Measurements from ENCODE around the gene LRRC25. TPM values are rescaled to one million over a fixed set of nuclear protein-coding genes. Genes with fewer than 3 reads are reported as not detected.
"Not testable (repeated sequence)": the region's sequence is repeated elsewhere in the genome, so short reads cannot be mapped to it uniquely, and the experiment has no call there.

The LRRC25 gene
- total and polyA plus RNA-seq, 2 experiments from 2014 or later = 0.36 TPM; not detected in 1

DNA sequence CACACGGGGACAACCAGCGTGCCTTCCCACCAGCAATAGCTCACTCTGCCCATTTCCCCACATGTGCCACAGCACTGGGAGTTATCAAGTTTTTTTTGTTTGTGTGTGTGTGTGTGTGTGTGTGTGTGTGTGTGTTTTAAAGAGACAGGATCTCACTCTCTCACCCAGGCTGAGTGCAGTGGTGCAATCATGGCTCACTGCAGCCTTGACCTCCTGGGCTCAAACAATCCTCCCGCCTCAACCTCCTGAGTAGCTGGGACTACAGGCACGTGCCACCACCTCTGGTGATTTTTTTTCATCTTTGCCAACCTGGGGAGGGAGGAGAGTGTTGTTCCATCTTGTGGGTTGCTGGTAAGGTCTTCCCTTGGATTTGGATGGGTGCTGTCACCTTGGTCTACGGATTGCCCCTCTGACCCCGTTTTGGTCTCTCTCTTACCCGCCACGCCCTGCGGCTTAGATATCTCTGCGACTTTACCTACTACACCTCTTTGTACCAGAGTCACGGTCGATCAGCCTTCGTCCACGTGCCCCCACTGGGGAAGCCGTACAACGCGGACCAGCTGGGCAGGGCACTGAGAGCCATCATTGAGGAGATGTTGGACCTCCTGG is 34.4 kb downstream of the LRRC25 start:
- H3K4me2 ChIP-seq = no peak overlapping the region
- no peaks in the 10 kb centered on the region for H4K20me1 ChIP-seq (ENCODE audit: insufficient read depth, poor library complexity, severe bottlenecking)
- H3K79me2 ChIP-seq = peaks cover 4% of the 10 kb centered on the region
- WGBS (ENCODE audit: low lambda C conversion rate, missing lambda C conversion rate) = 97% methylated on average over 17 of the region's 17 CpGs
- peaks cover 23% of the 10 kb centered on the region for H3K4me1 ChIP-seq (ENCODE audit: insufficient read depth)
- no peak overlapping the region for H2AFZ ChIP-seq
- H3K9me3 ChIP-seq (ENCODE audit: low read depth) = no peaks in the 10 kb centered on the region
- DNase-seq (ENCODE audit: low spot score) = no peak
- H3K4me3 ChIP-seq = no peak overlapping the region
- H3K27ac ChIP-seq = peak overlapping the region; percentile 98
- no peaks in the 10 kb centered on the region for H3K36me3 ChIP-seq (replicated peaks; ENCODE audit: insufficient read depth, low read depth)
- no peak for TF ChIP-seq EZH2 (IDR thresholded peaks at IDR 0.05; ENCODE audit: borderline replicate concordance)
- no peak for TF ChIP-seq EZH2phosphoT487 (IDR thresholded peaks at IDR 0.05; ENCODE audit: low read depth, severe bottlenecking, unreplicated experiment)
- no peaks in the 10 kb centered on the region for H3K9me2 ChIP-seq (replicated peaks; ENCODE audit: insufficient read depth)
- H3K27me3 ChIP-seq = no peaks in the 10 kb centered on the region

DNA sequence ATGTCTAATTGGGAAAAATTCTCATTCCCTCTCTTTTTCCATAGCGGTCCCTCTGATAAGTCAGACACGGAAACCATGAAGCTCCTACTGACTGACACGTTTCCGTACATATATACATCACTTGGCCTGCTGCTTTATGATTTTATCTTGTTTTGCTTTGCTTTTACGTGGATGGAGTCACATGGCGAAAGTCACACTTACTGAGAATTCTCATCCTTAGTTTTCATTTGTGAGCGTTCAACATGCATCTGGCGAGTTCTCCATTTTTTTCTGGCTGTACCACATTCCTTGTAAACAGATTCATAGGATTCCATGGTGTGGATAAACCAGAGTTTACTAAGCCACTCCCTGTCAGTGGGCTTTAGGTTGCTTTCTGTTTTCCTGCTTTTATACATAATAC is 35.8 kb downstream of the LRRC25 start:
- H3K4me2 ChIP-seq = no peak overlapping the region
- H2AFZ ChIP-seq = no peak overlapping the region
- TF ChIP-seq, protein P1, sequence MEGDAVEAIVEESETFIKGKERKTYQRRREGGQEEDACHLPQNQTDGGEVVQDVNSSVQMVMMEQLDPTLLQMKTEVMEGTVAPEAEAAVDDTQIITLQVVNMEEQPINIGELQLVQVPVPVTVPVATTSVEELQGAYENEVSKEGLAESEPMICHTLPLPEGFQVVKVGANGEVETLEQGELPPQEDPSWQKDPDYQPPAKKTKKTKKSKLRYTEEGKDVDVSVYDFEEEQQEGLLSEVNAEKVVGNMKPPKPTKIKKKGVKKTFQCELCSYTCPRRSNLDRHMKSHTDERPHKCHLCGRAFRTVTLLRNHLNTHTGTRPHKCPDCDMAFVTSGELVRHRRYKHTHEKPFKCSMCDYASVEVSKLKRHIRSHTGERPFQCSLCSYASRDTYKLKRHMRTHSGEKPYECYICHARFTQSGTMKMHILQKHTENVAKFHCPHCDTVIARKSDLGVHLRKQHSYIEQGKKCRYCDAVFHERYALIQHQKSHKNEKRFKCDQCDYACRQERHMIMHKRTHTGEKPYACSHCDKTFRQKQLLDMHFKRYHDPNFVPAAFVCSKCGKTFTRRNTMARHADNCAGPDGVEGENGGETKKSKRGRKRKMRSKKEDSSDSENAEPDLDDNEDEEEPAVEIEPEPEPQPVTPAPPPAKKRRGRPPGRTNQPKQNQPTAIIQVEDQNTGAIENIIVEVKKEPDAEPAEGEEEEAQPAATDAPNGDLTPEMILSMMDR (IDR thresholded peaks at IDR 0.05; ENCODE audit: poor library complexity) = no peak
- no peak for TF ChIP-seq EZH2 (IDR thresholded peaks at IDR 0.05; ENCODE audit: borderline replicate concordance)
- no peak for TF ChIP-seq EZH2phosphoT487 (IDR thresholded peaks at IDR 0.05; ENCODE audit: low read depth, severe bottlenecking, unreplicated experiment)
- 88% methylated on average over 8 of the region's 8 CpGs for WGBS (ENCODE audit: low lambda C conversion rate, missing lambda C conversion rate)
- H3K36me3 ChIP-seq (replicated peaks; ENCODE audit: insufficient read depth, low read depth) = peaks cover 3% of the 10 kb centered on the region
- H3K9me3 ChIP-seq (ENCODE audit: low read depth) = no peaks in the 10 kb centered on the region
- H3K4me1 ChIP-seq (ENCODE audit: insufficient read depth) = peaks cover 23% of the 10 kb centered on the region
- peaks cover 4% of the 10 kb centered on the region for H3K79me2 ChIP-seq
- H3K9me2 ChIP-seq (replicated peaks; ENCODE audit: insufficient read depth) = no peaks in the 10 kb centered on the region
- H3K27me3 ChIP-seq = no peaks in the 10 kb centered on the region
- no peak for DNase-seq (ENCODE audit: low spot score)
- no peak overlapping the region for H3K4me3 ChIP-seq
- peak overlapping the region; percentile 98 for H3K27ac ChIP-seq
- H4K20me1 ChIP-seq (ENCODE audit: insufficient read depth, poor library complexity, severe bottlenecking) = no peaks in the 10 kb centered on the region

DNA sequence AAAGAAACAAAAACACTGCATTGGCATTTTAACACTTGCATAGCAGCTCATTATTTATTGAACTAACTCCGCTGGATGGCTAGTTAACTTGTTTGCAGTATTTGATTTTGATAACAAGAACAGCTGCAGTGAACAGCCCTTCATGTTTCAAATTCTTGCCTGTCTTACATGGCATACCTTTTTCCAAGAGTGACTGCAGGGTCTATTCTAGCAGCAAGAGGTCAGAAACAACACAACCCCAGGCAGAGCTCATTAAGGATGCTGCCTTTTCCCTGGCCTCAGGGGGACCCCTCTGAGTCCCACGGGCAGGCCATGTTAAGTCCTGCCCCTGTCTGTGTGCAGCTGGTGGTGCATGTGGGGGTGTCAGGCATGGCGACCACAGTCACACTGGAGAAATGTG is 40.4 kb downstream of the LRRC25 start:
- H2AFZ ChIP-seq = no peak overlapping the region
- TF ChIP-seq, protein P1 (IDR thresholded peaks at IDR 0.05; ENCODE audit: poor library complexity) = no peak
- TF ChIP-seq EZH2 (IDR thresholded peaks at IDR 0.05; ENCODE audit: borderline replicate concordance) = no peak
- no peak for TF ChIP-seq EZH2phosphoT487 (IDR thresholded peaks at IDR 0.05; ENCODE audit: low read depth, severe bottlenecking, unreplicated experiment)
- no peaks in the 10 kb centered on the region for H3K9me3 ChIP-seq (ENCODE audit: low read depth)
- H3K36me3 ChIP-seq (replicated peaks; ENCODE audit: insufficient read depth, low read depth) = peaks cover 3% of the 10 kb centered on the region
- 93% methylated on average over 3 of the region's 3 CpGs for WGBS (ENCODE audit: low lambda C conversion rate, missing lambda C conversion rate)
- no peaks in the 10 kb centered on the region for H3K4me1 ChIP-seq (ENCODE audit: insufficient read depth)
- H3K27ac ChIP-seq = no peak overlapping the region
- H3K4me2 ChIP-seq = no peak overlapping the region
- no peaks in the 10 kb centered on the region for H3K79me2 ChIP-seq
- no peak overlapping the region for H3K4me3 ChIP-seq
- H3K27me3 ChIP-seq = no peaks in the 10 kb centered on the region
- H4K20me1 ChIP-seq (ENCODE audit: insufficient read depth, poor library complexity, severe bottlenecking) = no peaks in the 10 kb centered on the region
- no peak for DNase-seq (ENCODE audit: low spot score)
- no peaks in the 10 kb centered on the region for H3K9me2 ChIP-seq (replicated peaks; ENCODE audit: insufficient read depth)

DNA sequence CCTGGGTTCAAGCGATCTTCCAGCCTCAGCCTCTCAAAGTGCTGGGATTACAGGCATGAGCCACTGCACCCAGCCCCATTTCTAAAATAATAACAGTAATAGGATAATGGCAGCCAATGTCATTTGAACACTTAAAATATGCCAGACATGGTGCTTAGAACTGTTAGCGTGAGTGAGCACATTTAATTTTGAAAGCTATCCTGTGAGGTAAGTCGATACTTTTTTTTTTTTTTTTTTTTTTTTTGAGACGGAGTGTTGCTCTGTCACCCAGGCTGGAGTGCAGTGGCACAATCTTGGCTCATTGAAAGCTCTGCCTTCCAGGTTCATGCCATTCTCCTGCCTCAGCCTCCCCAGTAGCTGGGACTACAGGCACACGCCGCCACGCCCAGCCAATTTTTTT is 42.7 kb downstream of the LRRC25 start:
- not testable (repeated sequence) for H3K4me3 ChIP-seq; DNase-seq (ENCODE audit: low spot score); H4K20me1 ChIP-seq (ENCODE audit: insufficient read depth, poor library complexity, severe bottlenecking); H3K9me2 ChIP-seq (replicated peaks; ENCODE audit: insufficient read depth); H3K36me3 ChIP-seq (replicated peaks; ENCODE audit: insufficient read depth, low read depth); H3K27ac ChIP-seq; H3K4me2 ChIP-seq; H2AFZ ChIP-seq; H3K4me1 ChIP-seq (ENCODE audit: insufficient read depth); H3K79me2 ChIP-seq; H3K27me3 ChIP-seq; H3K9me3 ChIP-seq (ENCODE audit: low read depth)
- 99% methylated on average over 7 of the region's 7 CpGs for WGBS (ENCODE audit: low lambda C conversion rate, missing lambda C conversion rate)
